Cardiac muscle cell (in vitro differentiated cells and primary cell): ENCODE measurements around the gene AP3D1. TPM values are rescaled to one million over a fixed set of nuclear protein-coding genes. Genes with fewer than 3 reads are reported as not detected.

ENCODE experiments used
- DNase-seq, 2 donors: peaks; one replicate each; pipeline versions ENCODE4 v3.0.0 to v3.0.0-alpha.2; 2010 to 2017; ENCODE audit warnings: low read depth in 1 of 2, low spot score in 1 of 2
- H3K27ac ChIP-seq: fragments of 200-600 bp; sonication (generic); 2 replicates; pipeline ENCODE4 v1.5.1; 2016
- H3K27me3 ChIP-seq: fragments of 200-600 bp; sonication (generic); 2 replicates; pipeline ENCODE4 v1.6.0; 2016; ENCODE audit warnings: control low read depth
- H3K36me3 ChIP-seq: fragments of 200-600 bp; sonication (generic); 2 replicates; pipeline ENCODE4 v1.5.1; 2016; ENCODE audit warnings: control low read depth
- H3K4me1 ChIP-seq: fragments of 200-600 bp; sonication (generic); 2 replicates; pipeline ENCODE4 v1.8.1; 2017; ENCODE audit warnings: low read depth, mild to moderate bottlenecking, mixed run types
- H3K4me3 ChIP-seq: fragments of 200-600 bp; sonication (generic); 2 replicates; pipeline ENCODE4 v1.5.1; 2016; ENCODE audit warnings: mild to moderate bottlenecking
- H3K9me3 ChIP-seq: fragments of 200-600 bp; sonication (generic); 2 replicates; pipeline ENCODE4 v1.5.1; 2017; ENCODE audit warnings: low read depth, mild to moderate bottlenecking, control low read depth
- CTCF ChIP-seq: IDR thresholded peaks from 2 replicates; pipeline ENCODE4 v1.5.1; 2012; ENCODE audit warnings: low read depth, mild to moderate bottlenecking, low read length
- polyA plus RNA-seq: library from polyadenylated mRNA; unstranded; fragments of >200 nt; fragmentation: Nextera tagmentation; extraction: Ambion mirVana; gene quantifications from 2 replicates; pipeline ENCODE4 v1.2.1, GENCODE V29; 2016
- total RNA-seq: library from RNA; depleted of rRNA; stranded (reverse); fragments of >200 nt; gene quantifications from 2 replicates; pipeline ENCODE4 v1.2.3, GENCODE V29; 2016

The AP3D1 gene
- total and polyA plus RNA-seq, 2 experiments from 2014 or later, result 115 to 125 TPM

GRCh38 chr19:2121416-2122051, 29.8 kb downstream of the AP3D1 start:
- no peak for DNase-seq
- Histone ChIP-seq H3K4me1 (no peaks in the 10 kb centered on the region), H3K9me3 (no peaks in the 10 kb centered on the region), H3K36me3 (peaks cover 49% of the 10 kb centered on the region), H3K27ac (no peak overlapping the region), H3K27me3 (no peaks in the 10 kb centered on the region), H3K4me3 (no peak overlapping the region)
- no peak for TF ChIP-seq CTCF

GRCh38 chr19:2120821-2121220, 30.5 kb downstream of the AP3D1 start:
- Histone ChIP-seq H3K4me3 (no peak overlapping the region), H3K4me1 (no peaks in the 10 kb centered on the region), H3K27ac (no peak overlapping the region), H3K9me3 (no peaks in the 10 kb centered on the region), H3K27me3 (no peaks in the 10 kb centered on the region), H3K36me3 (peaks cover 56% of the 10 kb centered on the region)
- no peak for TF ChIP-seq CTCF
- DNase-seq, result no peak

- Histone ChIP-seq H3K4me1 (no peaks in the 10 kb centered on the region), H3K9me3 (no peaks in the 10 kb centered on the region), H3K4me3 (no peak overlapping the region), H3K36me3 (peaks cover 59% of the 10 kb centered on the region), H3K27ac (no peak overlapping the region), H3K27me3 (no peaks in the 10 kb centered on the region)
- no peak for DNase-seq
- no peak for TF ChIP-seq CTCF
Measured at GRCh38 chr19:2119921-2120785, 31.2 kb downstream of the AP3D1 start.

- H3K27me3 ChIP-seq, result no peaks in the 10 kb centered on the region
- no peak overlapping the region for H3K27ac ChIP-seq
- peaks cover 71% of the 10 kb centered on the region for H3K36me3 ChIP-seq
- H3K4me3 ChIP-seq, result no peak overlapping the region
- no peak for DNase-seq
- TF ChIP-seq CTCF, result no peak
- H3K4me1 ChIP-seq, result no peaks in the 10 kb centered on the region
- no peaks in the 10 kb centered on the region for H3K9me3 ChIP-seq
Measured at GRCh38 chr19:2118438-2118837, 32.9 kb downstream of the AP3D1 start.

- no peak overlapping the region for H3K4me3 ChIP-seq
- no peaks in the 10 kb centered on the region for H3K4me1 ChIP-seq
- DNase-seq, result no peak
- no peaks in the 10 kb centered on the region for H3K9me3 ChIP-seq
- no peak overlapping the region for H3K27ac ChIP-seq
- no peaks in the 10 kb centered on the region for H3K27me3 ChIP-seq
- peaks cover 72% of the 10 kb centered on the region for H3K36me3 ChIP-seq
- TF ChIP-seq CTCF, result no peak
Measured at GRCh38 chr19:2117215-2117960, 34.0 kb downstream of the AP3D1 start.
